ENCODE data around the gene FOXD2. TPM values are rescaled to one million over a fixed set of nuclear protein-coding genes. Genes with fewer than 3 reads are reported as not detected.

Gene FOXD2
- total and polyA plus RNA-seq, 5 donors from 2014 or later: 0.10 to 0.74 (median 0.22) TPM

GRCh38 chr1:47409311-47410067, 28.4 kb upstream of the FOXD2 start:
- no peaks in the 10 kb centered on the region for H3K4me1 ChIP-seq (ENCODE audit: control insufficient read depth, insufficient read depth, low read length, poor library complexity, severe bottlenecking)
- no peak for ATAC-seq (ENCODE audit: low read depth in 2 of 2)
- no peak overlapping the region for H3K4me3 ChIP-seq (ENCODE audit: low read depth, low read length)
- no peak for DNase-seq
- no peaks in the 10 kb centered on the region for H3K4me1 Mint-ChIP-seq
- H3K27ac Mint-ChIP-seq: no peak overlapping the region
- H3K9me3 Mint-ChIP-seq: peaks cover 0 to 1% (median 0%) of the 10 kb centered on the region in 7 donors
- H3K27ac ChIP-seq (ENCODE audit: insufficient read depth, low read length, poor library complexity, severe bottlenecking): no peak overlapping the region
- H3K27me3 Mint-ChIP-seq: peaks cover 6% of the 10 kb centered on the region
- peaks cover under 1% of the 10 kb centered on the region for H3K27me3 ChIP-seq (ENCODE audit: control insufficient read depth, insufficient read depth, low read length)
- H3K4me3 Mint-ChIP-seq: no peak overlapping the region
- H3K9me3 ChIP-seq (ENCODE audit: control insufficient read depth in 2 of 2, low read length in 2 of 2): no peaks in the 10 kb centered on the region
- no peaks in the 10 kb centered on the region for H3K36me3 ChIP-seq (ENCODE audit: control insufficient read depth, insufficient read depth, low read length)
- no peaks in the 10 kb centered on the region for H3K36me3 Mint-ChIP-seq

GRCh38 chr1:47410068-47410455, 27.8 kb upstream of the FOXD2 start:
- no peak for ATAC-seq (ENCODE audit: low read depth in 2 of 2)
- H3K36me3 Mint-ChIP-seq: no peaks in the 10 kb centered on the region
- H3K27ac ChIP-seq (ENCODE audit: insufficient read depth, low read length, poor library complexity, severe bottlenecking): no peak overlapping the region
- no peaks in the 10 kb centered on the region for H3K4me1 ChIP-seq (ENCODE audit: control insufficient read depth, insufficient read depth, low read length, poor library complexity, severe bottlenecking)
- H3K9me3 Mint-ChIP-seq: peaks cover 0 to 1% (median 0%) of the 10 kb centered on the region in 7 donors
- no peaks in the 10 kb centered on the region for H3K9me3 ChIP-seq (ENCODE audit: control insufficient read depth in 2 of 2, low read length in 2 of 2)
- H3K4me3 ChIP-seq (ENCODE audit: low read depth, low read length): no peak overlapping the region
- peaks cover 4% of the 10 kb centered on the region for H3K27me3 Mint-ChIP-seq
- H3K4me1 Mint-ChIP-seq: no peaks in the 10 kb centered on the region
- no peak for DNase-seq
- H3K4me3 Mint-ChIP-seq: no peak overlapping the region
- H3K27ac Mint-ChIP-seq: no peak overlapping the region
- peaks cover 6% of the 10 kb centered on the region for H3K27me3 ChIP-seq (ENCODE audit: control insufficient read depth, insufficient read depth, low read length)
- H3K36me3 ChIP-seq (ENCODE audit: control insufficient read depth, insufficient read depth, low read length): no peaks in the 10 kb centered on the region

GRCh38 chr1:47411436-47411835, 26.4 kb upstream of the FOXD2 start:
- Histone ChIP-seq H3K27me3 (ENCODE audit: control insufficient read depth, insufficient read depth, low read length) (peaks cover 8% of the 10 kb centered on the region), H3K4me1 (ENCODE audit: control insufficient read depth, insufficient read depth, low read length, poor library complexity, severe bottlenecking) (no peaks in the 10 kb centered on the region), H3K36me3 (ENCODE audit: control insufficient read depth, insufficient read depth, low read length) (no peaks in the 10 kb centered on the region), H3K9me3 (ENCODE audit: control insufficient read depth in 2 of 2, low read length in 2 of 2) (no peaks in the 10 kb centered on the region), H3K4me3 (ENCODE audit: low read depth, low read length) (no peak overlapping the region), H3K27ac (ENCODE audit: insufficient read depth, low read length, poor library complexity, severe bottlenecking) (no peak overlapping the region)
- Mint-ChIP-seq H3K27me3 (peaks cover 9% of the 10 kb centered on the region), H3K36me3 (no peaks in the 10 kb centered on the region), H3K9me3 (peaks cover 0 to 1% (median 0%) of the 10 kb centered on the region in 7 donors), H3K4me1 (peaks cover 0 to 4% (median 0%) of the 10 kb centered on the region in 4 donors), H3K4me3 (no peak overlapping the region), H3K27ac (no peak overlapping the region)
- DNase-seq (no peak), ATAC-seq (ENCODE audit: low read depth in 2 of 2) (no peak)

- ATAC-seq (ENCODE audit: low read depth in 2 of 2) (no peak), DNase-seq (no peak)
- H3K27me3 ChIP-seq (ENCODE audit: control insufficient read depth, insufficient read depth, low read length): peaks cover 9% of the 10 kb centered on the region
- no peaks in the 10 kb centered on the region for H3K4me1 ChIP-seq (ENCODE audit: control insufficient read depth, insufficient read depth, low read length, poor library complexity, severe bottlenecking)
- Mint-ChIP-seq H3K36me3 (no peaks in the 10 kb centered on the region), H3K27me3 (peaks cover 13% of the 10 kb centered on the region), H3K4me1 (peaks cover 0 to 8% (median 0%) of the 10 kb centered on the region in 4 donors), H3K9me3 (peaks cover 0 to 1% (median 0%) of the 10 kb centered on the region in 7 donors), H3K27ac (no peak overlapping the region), H3K4me3 (no peak overlapping the region)
- H3K27ac ChIP-seq (ENCODE audit: insufficient read depth, low read length, poor library complexity, severe bottlenecking): no peak overlapping the region
- H3K4me3 ChIP-seq (ENCODE audit: low read depth, low read length): no peak overlapping the region
- no peaks in the 10 kb centered on the region for H3K9me3 ChIP-seq (ENCODE audit: control insufficient read depth in 2 of 2, low read length in 2 of 2)
- H3K36me3 ChIP-seq (ENCODE audit: control insufficient read depth, insufficient read depth, low read length): no peaks in the 10 kb centered on the region
Measured at GRCh38 chr1:47412437-47412836, 25.4 kb upstream of the FOXD2 start.

GRCh38 chr1:47415728-47416318, 22.0 kb upstream of the FOXD2 start, which contains the start of gene FOXE3:
FOXE3 (plus strand) TSS chr1:47416285; CDS start chr1:47416316, 31 bp downstream.
- Mint-ChIP-seq H3K27ac (no peak within 1 kb of the TSS), H3K4me3 (peak within 1 kb of the TSS in 3 of 4 donors; percentile 16 to 73 (median 48)), H3K36me3 (no peaks in the 10 kb centered on the region), H3K9me3 (peaks cover 0 to 2% (median 0%) of the 10 kb centered on the region in 7 donors), H3K4me1 (peaks cover 0 to 12% (median 2%) of the 10 kb centered on the region in 4 donors), H3K27me3 (peaks cover 37% of the 10 kb centered on the region)
- no peak for ATAC-seq (ENCODE audit: low read depth in 2 of 2)
- peaks cover 19% of the 10 kb centered on the region for H3K27me3 ChIP-seq (ENCODE audit: control insufficient read depth, insufficient read depth, low read length)
- no peaks in the 10 kb centered on the region for H3K9me3 ChIP-seq (ENCODE audit: control insufficient read depth in 2 of 2, low read length in 2 of 2)
- no peaks in the 10 kb centered on the region for H3K4me1 ChIP-seq (ENCODE audit: control insufficient read depth, insufficient read depth, low read length, poor library complexity, severe bottlenecking)
- DNase-seq: no peak
- no peaks in the 10 kb centered on the region for H3K36me3 ChIP-seq (ENCODE audit: control insufficient read depth, insufficient read depth, low read length)
- no peak within 1 kb of the TSS for H3K4me3 ChIP-seq (ENCODE audit: low read depth, low read length)
- no peak within 1 kb of the TSS for H3K27ac ChIP-seq (ENCODE audit: insufficient read depth, low read length, poor library complexity, severe bottlenecking)

GRCh38 chr1:47416319-47417169, 21.3 kb upstream of the FOXD2 start:
- H3K4me1 ChIP-seq (ENCODE audit: control insufficient read depth, insufficient read depth, low read length, poor library complexity, severe bottlenecking): no peaks in the 10 kb centered on the region
- no peaks in the 10 kb centered on the region for H3K36me3 Mint-ChIP-seq
- H3K9me3 ChIP-seq (ENCODE audit: control insufficient read depth in 2 of 2, low read length in 2 of 2): no peaks in the 10 kb centered on the region
- H3K27me3 ChIP-seq (ENCODE audit: control insufficient read depth, insufficient read depth, low read length): peaks cover 19% of the 10 kb centered on the region
- peak in 1 of 3 donors; percentile 31 for DNase-seq
- peaks cover 0 to 2% (median 0%) of the 10 kb centered on the region in 7 donors for H3K9me3 Mint-ChIP-seq
- no peaks in the 10 kb centered on the region for H3K36me3 ChIP-seq (ENCODE audit: control insufficient read depth, insufficient read depth, low read length)
- H3K4me3 Mint-ChIP-seq: peak overlapping the region in 2 of 4 donors; percentile 48 to 73
- peaks cover 37% of the 10 kb centered on the region for H3K27me3 Mint-ChIP-seq
- no peak overlapping the region for H3K27ac Mint-ChIP-seq
- H3K4me1 Mint-ChIP-seq: peaks cover 0 to 12% (median 2%) of the 10 kb centered on the region in 4 donors
- H3K4me3 ChIP-seq (ENCODE audit: low read depth, low read length): no peak overlapping the region
- no peak overlapping the region for H3K27ac ChIP-seq (ENCODE audit: insufficient read depth, low read length, poor library complexity, severe bottlenecking)
- ATAC-seq (ENCODE audit: low read depth in 2 of 2): peak in 1 of 2 donors; percentile 39

GRCh38 chr1:47417170-47418044, 20.4 kb upstream of the FOXD2 start:
- no peak overlapping the region for H3K27ac Mint-ChIP-seq
- H3K27me3 ChIP-seq (ENCODE audit: control insufficient read depth, insufficient read depth, low read length): peaks cover 19% of the 10 kb centered on the region

More at GRCh38 chr1:47417170-47418044, 20.4 kb upstream of the FOXD2 start:
- Histone ChIP-seq H3K4me1 (ENCODE audit: control insufficient read depth, insufficient read depth, low read length, poor library complexity, severe bottlenecking) (no peaks in the 10 kb centered on the region), H3K4me3 (ENCODE audit: low read depth, low read length) (no peak overlapping the region), H3K27ac (ENCODE audit: insufficient read depth, low read length, poor library complexity, severe bottlenecking) (no peak overlapping the region), H3K9me3 (ENCODE audit: control insufficient read depth in 2 of 2, low read length in 2 of 2) (no peaks in the 10 kb centered on the region), H3K36me3 (ENCODE audit: control insufficient read depth, insufficient read depth, low read length) (no peaks in the 10 kb centered on the region)
- Mint-ChIP-seq H3K36me3 (no peaks in the 10 kb centered on the region), H3K27me3 (peaks cover 37% of the 10 kb centered on the region), H3K9me3 (peaks cover 0 to 2% (median 0%) of the 10 kb centered on the region in 7 donors), H3K4me1 (peaks cover 0 to 12% (median 2%) of the 10 kb centered on the region in 4 donors), H3K4me3 (peak overlapping the region in 3 of 4 donors; percentile 21 to 60 (median 53))
- DNase-seq: no peak
- no peak for ATAC-seq (ENCODE audit: low read depth in 2 of 2)
